Common myeloid progenitor, CD34-positive (primary cell): Measurements from ENCODE around the gene DPF3.
A peak's percentile ranks its signal among the peaks of the same experiment; 100 is the strongest.

ENCODE experiments used
- CTCF ChIA-PET: fragments of 350-600 bp; sonication (Branson Sonifier 250); formaldehyde crosslinking; loops from one replicate; lab custom pipeline; 2021; ENCODE audit warnings: antibody characterized with exemption; lab: Charles Lee
- POLR2A ChIA-PET: fragments of 350-600 bp; sonication (Branson Sonifier 250); formaldehyde crosslinking; loops from one replicate; lab custom pipeline; 2021; ENCODE audit warnings: antibody characterized with exemption; lab: Charles Lee
- DNase-seq, 3 donors: peaks; one replicate each; pipeline versions ENCODE4 v3.0.0 to v3.0.0-alpha.2; 2013
- H3K27ac ChIP-seq, 2 experiments: 1 replicate in 1 of 2; 2 replicates in 1 of 2; pipeline ENCODE4 v1.7.0; 2013; ENCODE audit warnings: inconsistent platforms in 2 of 2, low read length in 2 of 2, mild to moderate bottlenecking in 2 of 2, low read depth in 1 of 2, moderate library complexity in 1 of 2; ENCODE audit not compliant: severe bottlenecking in 2 of 2, insufficient read depth in 1 of 2, poor library complexity in 1 of 2
- H3K27me3 ChIP-seq, 5 experiments: replicated peaks in 2 of 5; 1 replicate in 3 of 5; 2 replicates in 2 of 5; pipeline versions ENCODE4 v1.6.1 to v1.7.0; 2013; ENCODE audit warnings: low read length in 4 of 5, mild to moderate bottlenecking in 2 of 5, moderate library complexity in 2 of 5, inconsistent platforms in 1 of 5; ENCODE audit not compliant: insufficient read depth in 5 of 5, control insufficient read depth in 4 of 5
- H3K36me3 ChIP-seq, 4 experiments: 1 replicate in 2 of 4; 2 replicates in 2 of 4; pipeline versions ENCODE4 v1.6.1 to v1.7.0; 2013; ENCODE audit warnings: low read length in 3 of 4, control low read depth in 1 of 4, mild to moderate bottlenecking in 1 of 4; ENCODE audit not compliant: control insufficient read depth in 4 of 4, insufficient read depth in 4 of 4
- H3K4me1 ChIP-seq, 4 experiments: 1 replicate in 3 of 4; 2 replicates in 1 of 4; pipeline versions ENCODE4 v1.6.1 to v1.7.1; 2013; ENCODE audit warnings: low read length in 3 of 4, mild to moderate bottlenecking in 3 of 4, control low read depth in 1 of 4, inconsistent platforms in 1 of 4, moderate library complexity in 1 of 4; ENCODE audit not compliant: control insufficient read depth in 4 of 4, insufficient read depth in 4 of 4; ENCODE audit errors: control extremely low read depth in 1 of 4
- H3K4me3 ChIP-seq, 7 experiments: 1 replicate in 4 of 7; 2 replicates in 3 of 7; pipeline versions ENCODE4 v1.5.1 to v1.7.0; 2013; ENCODE audit warnings: mild to moderate bottlenecking in 7 of 7, low read length in 6 of 7, moderate library complexity in 6 of 7, inconsistent platforms in 2 of 7, low read depth in 2 of 7, control low read depth in 1 of 7; ENCODE audit not compliant: insufficient read depth in 4 of 7, control insufficient read depth in 1 of 7; ENCODE audit errors: extremely low read depth in 1 of 7
- H3K9me3 ChIP-seq, 5 experiments: 1 replicate in 4 of 5; 2 replicates in 1 of 5; pipeline versions ENCODE4 v1.6.1 to v1.7.1; 2013; ENCODE audit warnings: low read length in 4 of 5, mild to moderate bottlenecking in 2 of 5, inconsistent platforms in 1 of 5, low read depth in 1 of 5, moderate library complexity in 1 of 5; ENCODE audit not compliant: control insufficient read depth in 4 of 5, insufficient read depth in 2 of 5; ENCODE audit errors: control extremely low read depth in 1 of 5
- WGBS: methylation state at CpG from one replicate; pipeline ENCODE4 v1.1.5; 2013; ENCODE audit not compliant: insufficient coverage; 5-methylcytosine and 5-hydroxymethylcytosine counted together

DPF3 gene

DNA sequence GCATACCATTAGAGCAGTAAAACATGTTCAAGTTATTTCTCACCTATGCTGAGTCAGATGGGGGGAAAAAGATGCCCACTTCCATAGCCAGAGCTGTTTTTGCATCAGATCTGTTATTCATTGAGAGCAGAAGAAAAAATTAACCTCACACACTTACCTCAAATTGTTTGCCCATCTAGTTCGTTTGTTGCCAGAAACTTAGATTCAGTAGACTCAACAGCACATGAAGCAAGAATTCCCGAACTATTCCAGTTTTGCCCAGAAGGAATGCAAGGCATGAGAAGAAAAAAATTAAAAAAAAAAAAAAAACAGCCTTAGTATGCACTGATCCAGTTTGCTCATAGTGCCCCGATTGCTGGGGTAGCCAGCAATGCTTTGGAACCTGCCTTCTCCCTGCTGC is 12.4 kb upstream of the DPF3 start:
- Histone ChIP-seq H3K27me3 (peaks cover 0 to 41% (median 10%) of the 10 kb centered on the region in 5 experiments), H3K9me3 (no peaks in the 10 kb centered on the region), H3K4me1 (no peaks in the 10 kb centered on the region), H3K36me3 (no peaks in the 10 kb centered on the region), H3K27ac (no peak overlapping the region), H3K4me3 (no peak overlapping the region)
- no peak for DNase-seq
- WGBS = 64% methylated on average over 1 of the region's 3 CpGs
- ChIA-PET CTCF (interaction anchor here (1.1 to 5.0 kb wide), 5 partner anchors 11 to 452 kb away, joined by 3 to 171 read pairs (median 10); no protein-coding TSS in a partner anchor), POLR2A (no interaction called here)

DNA sequence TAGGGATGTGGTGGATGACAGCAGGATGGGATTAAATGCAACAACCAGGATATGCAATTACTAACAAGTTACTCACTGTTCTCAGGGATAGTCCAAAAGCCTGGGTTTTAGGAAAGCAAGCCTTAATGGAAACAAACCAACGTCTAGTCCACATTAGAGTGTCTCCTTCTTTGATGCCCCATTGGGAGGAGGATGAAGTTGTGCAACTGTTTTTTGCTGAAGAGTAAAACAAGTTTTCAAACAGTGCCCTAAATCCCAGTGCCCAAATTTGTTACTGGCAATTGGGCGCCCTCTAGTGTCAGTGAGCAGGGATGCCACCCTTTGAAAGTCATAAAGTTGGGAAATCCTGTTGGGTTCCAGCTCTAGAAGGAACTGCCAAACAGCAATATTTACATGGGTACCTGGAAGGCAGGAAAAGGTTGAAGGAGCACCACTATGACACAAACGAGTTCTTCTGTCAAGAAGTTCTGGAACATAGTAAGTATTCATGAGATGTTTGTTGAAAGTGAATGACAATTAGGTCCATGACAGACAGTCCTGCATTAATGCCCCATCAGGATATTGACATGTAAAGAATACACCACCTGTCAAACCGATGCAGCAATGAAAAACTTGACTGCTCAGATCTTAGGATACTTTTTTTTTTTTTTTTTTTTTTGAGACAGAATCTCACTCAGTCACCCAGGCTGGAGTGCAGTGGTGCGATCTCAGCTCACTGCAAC is 11.1 kb upstream of the DPF3 start:
- ChIA-PET CTCF (interaction anchor here (0.8 to 5.0 kb wide), 20 partner anchors 11 to 451 kb away, joined by 3 to 171 read pairs (median 5); partner anchors contain the start of gene DPF3), POLR2A (no interaction called here)
- H3K4me1 ChIP-seq = no peaks in the 10 kb centered on the region
- WGBS = 0% methylated on average over 3 of the region's 5 CpGs
- no peaks in the 10 kb centered on the region for H3K9me3 ChIP-seq
- H3K36me3 ChIP-seq = no peaks in the 10 kb centered on the region
- H3K4me3 ChIP-seq = no peak overlapping the region
- DNase-seq = peak; percentile 68 to 82 (median 80)
- H3K27ac ChIP-seq = no peak overlapping the region
- H3K27me3 ChIP-seq = peaks cover 0 to 51% (median 14%) of the 10 kb centered on the region in 5 experiments

DNA sequence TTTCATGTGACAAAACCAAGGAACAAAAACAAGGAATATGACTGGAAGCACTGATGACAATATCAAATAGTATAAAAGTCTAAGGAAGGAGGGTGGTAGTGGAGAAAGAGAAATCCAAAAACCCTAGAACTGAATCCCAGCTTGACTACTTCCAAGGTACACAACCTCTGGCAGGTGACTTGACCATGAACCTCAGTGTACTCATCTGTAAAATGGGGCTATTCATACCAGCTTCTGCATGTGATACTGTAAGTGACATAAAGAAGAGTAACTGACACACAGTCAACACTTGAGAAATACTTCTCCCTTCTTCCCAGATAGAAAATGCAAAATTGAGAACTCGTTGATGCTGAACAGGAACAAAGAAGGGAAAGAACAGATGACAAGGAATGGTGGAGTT is 10.3 kb upstream of the DPF3 start:
- peaks cover 0 to 52% (median 14%) of the 10 kb centered on the region in 5 experiments for H3K27me3 ChIP-seq
- CTCF ChIA-PET = interaction anchor here (0.6 to 5.0 kb wide), 21 partner anchors 9 to 429 kb away, joined by 3 to 171 read pairs (median 5); partner anchors contain the start of gene DPF3
- WGBS = 83% methylated on average over 1 of the region's 1 CpG
- DNase-seq = no peak
- no peaks in the 10 kb centered on the region for H3K36me3 ChIP-seq
- H3K4me3 ChIP-seq = no peak overlapping the region
- H3K27ac ChIP-seq = no peak overlapping the region
- H3K9me3 ChIP-seq = no peaks in the 10 kb centered on the region
- H3K4me1 ChIP-seq = no peaks in the 10 kb centered on the region
- POLR2A ChIA-PET = interaction anchor here (0.6 kb wide), 1 partner anchor 310 kb away, joined by 4 read pairs; no protein-coding TSS in a partner anchor

DNA sequence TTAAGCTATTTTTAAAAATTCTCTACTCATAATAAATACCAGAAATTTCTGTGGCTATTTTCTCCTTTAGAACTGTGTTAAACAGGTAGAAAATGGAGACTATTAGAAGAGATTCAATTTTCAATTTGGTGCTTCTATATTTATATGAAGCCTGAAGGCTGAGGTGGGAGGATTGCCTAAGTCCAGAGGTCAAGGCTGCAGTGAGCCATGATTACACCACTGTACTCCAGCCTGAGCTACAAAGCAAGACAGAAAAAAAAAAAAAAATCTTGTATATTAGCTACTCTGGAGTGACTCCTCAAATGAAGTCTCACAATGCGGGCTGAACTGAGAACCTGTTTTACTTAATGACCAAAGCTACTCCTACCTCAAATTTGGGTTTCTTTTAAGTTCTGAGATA is 9.8 kb upstream of the DPF3 start:
- Histone ChIP-seq H3K4me3 (no peak overlapping the region), H3K9me3 (no peaks in the 10 kb centered on the region), H3K27ac (no peak overlapping the region), H3K27me3 (peaks cover 0 to 56% (median 14%) of the 10 kb centered on the region in 5 experiments), H3K4me1 (no peaks in the 10 kb centered on the region), H3K36me3 (no peaks in the 10 kb centered on the region)
- POLR2A ChIA-PET = interaction anchor here (0.6 kb wide), 1 partner anchor 310 kb away, joined by 4 read pairs; no protein-coding TSS in a partner anchor
- 60% methylated on average over 1 of the region's 1 CpG for WGBS
- DNase-seq = no peak
- CTCF ChIA-PET = interaction anchor here (0.6 to 5.0 kb wide), 17 partner anchors 9 to 429 kb away, joined by 3 to 171 read pairs (median 5); no protein-coding TSS in a partner anchor

- H3K4me1 ChIP-seq = no peaks in the 10 kb centered on the region
- POLR2A ChIA-PET = no interaction called here
- WGBS = no CpG with 5 or more reads among the region's 5 CpGs
- peaks cover 0 to 58% (median 13%) of the 10 kb centered on the region in 5 experiments for H3K27me3 ChIP-seq
- no peak overlapping the region for H3K4me3 ChIP-seq
- no peaks in the 10 kb centered on the region for H3K9me3 ChIP-seq
- DNase-seq = no peak
- H3K27ac ChIP-seq = no peak overlapping the region
- no peaks in the 10 kb centered on the region for H3K36me3 ChIP-seq
- CTCF ChIA-PET = interaction anchor here (0.8 to 5.0 kb wide), 10 partner anchors 8 to 428 kb away, joined by 3 to 171 read pairs (median 6); no protein-coding TSS in a partner anchor
These were observed 9.1 kb upstream of the DPF3 start for GRCh38 chr14:72902801-72903530.

- no peaks in the 10 kb centered on the region for H3K36me3 ChIP-seq
- H3K4me3 ChIP-seq = no peak overlapping the region
- no peak overlapping the region for H3K27ac ChIP-seq
- POLR2A ChIA-PET = no interaction called here
- H3K27me3 ChIP-seq = peaks cover 2 to 62% (median 16%) of the 10 kb centered on the region in 5 experiments
- WGBS = 100% methylated on average over 3 of the region's 3 CpGs
- CTCF ChIA-PET = interaction anchor here (5.9 kb wide), 1 partner anchor 387 kb away, joined by 48 read pairs; no protein-coding TSS in a partner anchor
- no peaks in the 10 kb centered on the region for H3K4me1 ChIP-seq
- no peaks in the 10 kb centered on the region for H3K9me3 ChIP-seq
- no peak for DNase-seq
These were observed 7.5 kb upstream of the DPF3 start for GRCh38 chr14:72901361-72901760.
